IMR-90 (cell line): Measurements from ENCODE around the gene KCNF1. TPM values are rescaled to one million over a fixed set of nuclear protein-coding genes. Genes with fewer than 3 reads are reported as not detected.
A peak's percentile ranks its signal among the peaks of the same experiment; 100 is the strongest.

Experiments
- ATAC-seq: fragments of 200-7000 bp; cut with Tn5 transposase; 2 replicates; pipeline ENCODE4 v1.9.1; 2020; ENCODE audit warnings: low read depth, mild to moderate bottlenecking, moderate library complexity
- BruUV-seq: library from RNA; stranded (reverse); fragments of 400-500 nt; replicated peaks from 2 replicates; lab custom pipeline; 2021; lab: Mats Ljungman, UMichigan
- CTCF ChIA-PET: fragments of 300-600 bp; formaldehyde crosslinking; extraction: SDS; loops from one replicate; lab custom pipeline; 2021; ENCODE audit warnings: antibody characterized with exemption; lab: Yijun Ruan, JAX
- POLR2A ChIA-PET: fragments of 300-600 bp; sonication (Branson Sonifier 250); formaldehyde crosslinking; loops from one replicate; lab custom pipeline; 2022; ENCODE audit warnings: antibody characterized with exemption; ENCODE audit not compliant: unreplicated experiment; lab: Charles Lee
- DNase-seq: peaks from one replicate; pipeline ENCODE4 v3.0.0; 2013
- H2AFZ ChIP-seq: replicated peaks from 2 replicates; pipeline ENCODE3; 2013; ENCODE audit warnings: low read length, mild to moderate bottlenecking; ENCODE audit not compliant: poor library complexity
- H2AK5ac ChIP-seq: 2 replicates; pipeline ENCODE4 v1.6.1; 2013; ENCODE audit warnings: low read depth, low read length, inconsistent platforms
- H2AK9ac ChIP-seq: replicated peaks from 2 replicates; pipeline ENCODE3; 2013; ENCODE audit warnings: mild to moderate bottlenecking, low read depth, low read length, moderate library complexity; ENCODE audit not compliant: poor library complexity
- H2BK120ac ChIP-seq: 2 replicates; pipeline ENCODE4 v1.6.1; 2013; ENCODE audit warnings: low read depth, low read length, inconsistent platforms
- H2BK15ac ChIP-seq: 3 replicates; pipeline ENCODE4 v1.6.1; 2013; ENCODE audit warnings: low read depth, low read length, inconsistent platforms
- H2BK20ac ChIP-seq: 2 replicates; pipeline ENCODE4 v1.6.1; 2013; ENCODE audit warnings: low read depth, mild to moderate bottlenecking, inconsistent platforms, low read length, moderate library complexity
- H2BK5ac ChIP-seq: 2 replicates; pipeline ENCODE4 v1.6.1; 2013; ENCODE audit warnings: mild to moderate bottlenecking, low read depth, low read length, inconsistent platforms; ENCODE audit not compliant: poor library complexity, severe bottlenecking
- H3K14ac ChIP-seq: replicated peaks from 2 replicates; pipeline ENCODE4 v1.6.1; 2013; ENCODE audit warnings: low read depth, low read length, inconsistent platforms
- H3K18ac ChIP-seq: 2 replicates; pipeline ENCODE4 v1.6.1; 2013; ENCODE audit warnings: low read depth, low read length, control low read depth
- H3K23ac ChIP-seq: 2 replicates; pipeline ENCODE4 v1.6.1; 2013; ENCODE audit warnings: low read depth, low read length, inconsistent platforms
- H3K27ac ChIP-seq: 2 replicates; pipeline ENCODE4 v1.5.1; 2013; ENCODE audit warnings: mild to moderate bottlenecking, control low read depth, low read length; ENCODE audit not compliant: insufficient read depth
- H3K27me3 ChIP-seq: 2 replicates; pipeline ENCODE4 v1.6.1; 2013; ENCODE audit warnings: low read length; ENCODE audit not compliant: control insufficient read depth, insufficient read depth
- H3K36me3 ChIP-seq: 2 replicates; pipeline ENCODE4 v1.6.1; 2013; ENCODE audit warnings: low read length, mixed read lengths; ENCODE audit not compliant: control insufficient read depth, insufficient read depth
- H3K4ac ChIP-seq: 2 replicates; pipeline ENCODE4 v1.6.1; 2013; ENCODE audit warnings: low read depth, low read length, inconsistent platforms
- H3K4me1 ChIP-seq: 2 replicates; pipeline ENCODE4 v1.6.1; 2013; ENCODE audit warnings: low read length, mixed read lengths; ENCODE audit not compliant: control insufficient read depth, insufficient read depth
- H3K4me2 ChIP-seq: 2 replicates; pipeline ENCODE4 v1.6.1; 2013; ENCODE audit warnings: low read depth, mild to moderate bottlenecking, control low read depth, low read length, moderate library complexity
- H3K4me3 ChIP-seq: 2 replicates; pipeline ENCODE4 v1.5.1; 2013; ENCODE audit warnings: low read depth, mild to moderate bottlenecking, control low read depth, low read length, moderate library complexity; ENCODE audit not compliant: insufficient read depth
- H3K56ac ChIP-seq: 2 replicates; pipeline ENCODE4 v1.6.1; 2013; ENCODE audit warnings: low read length, inconsistent platforms; ENCODE audit not compliant: insufficient read depth; ENCODE audit errors: extremely low read depth
- H3K79me1 ChIP-seq, 2 experiments: 2 replicates each; pipeline ENCODE4 v1.6.1; 2013; ENCODE audit warnings: low read length in 2 of 2, inconsistent platforms in 1 of 2, low read depth in 1 of 2
- H3K9ac ChIP-seq: 2 replicates; pipeline ENCODE4 v1.6.1; 2013; ENCODE audit warnings: low read depth, low read length, control low read depth
- H3K9me1 ChIP-seq: 2 replicates; pipeline ENCODE4 v1.6.1; 2013; ENCODE audit warnings: low read length, inconsistent platforms; ENCODE audit not compliant: insufficient read depth
- H3K9me3 ChIP-seq: 2 replicates; pipeline ENCODE4 v1.6.1; 2013; ENCODE audit warnings: low read length; ENCODE audit not compliant: control insufficient read depth, insufficient read depth
- H4K20me1 ChIP-seq: 2 replicates; pipeline ENCODE4 v1.6.1; 2013; ENCODE audit warnings: low read length, inconsistent platforms; ENCODE audit not compliant: insufficient read depth
- H4K5ac ChIP-seq: 2 replicates; pipeline ENCODE4 v1.6.1; 2013; ENCODE audit warnings: mild to moderate bottlenecking, low read depth, low read length, control low read depth
- H4K8ac ChIP-seq, 2 experiments: 2 replicates each; pipeline ENCODE4 v1.6.1; 2013; ENCODE audit warnings: low read depth in 2 of 2, low read length in 2 of 2, control low read depth in 1 of 2, inconsistent platforms in 1 of 2
- H4K91ac ChIP-seq: 2 replicates; pipeline ENCODE4 v1.6.1; 2013; ENCODE audit warnings: low read depth, low read length, inconsistent platforms; ENCODE audit not compliant: insufficient read depth
- CEBPB ChIP-seq: IDR thresholded peaks from 2 replicates; pipeline ENCODE4 v1.6.1; 2012; ENCODE audit warnings: low read depth, low read length, improper control_type of control experiment
- CTCF ChIP-seq: conservative IDR thresholded peaks from 2 replicates; pipeline ENCODE4 v1.5.1; 2012; ENCODE audit warnings: mild to moderate bottlenecking, low read depth, low read length, improper control_type of control experiment
- FOS ChIP-seq: fragments of 150-350 bp; IDR thresholded peaks from 2 replicates; pipeline ENCODE4 v1.6.1; 2016; ENCODE audit warnings: low read depth, low read length
- MAZ ChIP-seq: IDR thresholded peaks from 2 replicates; pipeline ENCODE4 v1.6.1; 2012; ENCODE audit warnings: low read depth, mild to moderate bottlenecking, low read length, improper control_type of control experiment, moderate library complexity, borderline replicate concordance
- MXI1 ChIP-seq: IDR thresholded peaks from 2 replicates; pipeline ENCODE4 v1.6.1; 2012; ENCODE audit warnings: low read depth, mild to moderate bottlenecking, low read length, moderate library complexity, borderline replicate concordance
- POLR2A ChIP-seq: IDR thresholded peaks from 2 replicates; pipeline ENCODE4 v1.6.1; 2012; ENCODE audit warnings: mild to moderate bottlenecking, low read depth, low read length
- WGBS, 2 experiments: methylation state at CpG; one replicate each; pipeline versions ENCODE4 v1.1.5 to v1.1.7; 2013; ENCODE audit warnings: missing lambda C conversion rate in 2 of 2; ENCODE audit not compliant: insufficient read length in 1 of 2; ENCODE audit errors: extremely low coverage in 2 of 2; 5-methylcytosine and 5-hydroxymethylcytosine counted together
- dilution Hi-C: fragments of 300-500 bp; cut with HindIII; formaldehyde crosslinking; loops from one replicate; pipeline ENCODE4 v1.14.3; 2018; ENCODE audit warnings: low sequenced_read_pairs; ENCODE audit not compliant: unreplicated experiment
- in situ Hi-C: fragments of 300-500 bp; cut with MboI; formaldehyde crosslinking; loops from 3 replicates; pipeline ENCODE4 v1.14.3; 2019; ENCODE audit warnings: low sequenced_read_pairs, inconsistent platforms, mixed read lengths
- intact Hi-C: fragments of 100-400 bp; cut with micrococcal nuclease; formaldehyde crosslinking; loops from 2 replicates; pipeline ENCODE4 v1.10.0; 2022
- polyA plus RNA-seq, 3 experiments: library from polyadenylated mRNA; depleted of rRNA; stranded (reverse); fragments of >200 nt; gene quantifications; 2 replicates each; pipeline ENCODE4 v1.2.3, GENCODE V29; 2012; ENCODE audit warnings: low replicate concordance in 1 of 3
- total RNA-seq: library from RNA; depleted of rRNA; stranded (reverse); fragments of >200 nt; gene quantifications from 2 replicates; pipeline ENCODE4 v1.2.3, GENCODE V29; 2012

KCNF1 gene
- total and polyA plus RNA-seq, 2 of the 4 experiments (the other 2 are of a cell fraction), result 0.54 to 1.4 TPM

- Histone ChIP-seq H3K36me3 (no peaks in the 10 kb centered on the region), H3K9ac (no peak overlapping the region), H3K9me1 (0 out of 2 replicates have a peak, but pooled peaks cover 4% of the 10 kb centered on the region), H2BK20ac (no peak overlapping the region), H3K18ac (no peak overlapping the region), H3K4me2 (no peak overlapping the region; the same call in 1 of the 2 replicates), H3K4ac (no peak overlapping the region), H4K20me1 (no peaks in the 10 kb centered on the region), H4K5ac (no peak overlapping the region), H3K79me1 (no peaks in the 10 kb centered on the region), H4K8ac (peak overlapping the region in 1 of 2 experiments; percentile 35; a peak in 1 of 4 replicates), H3K23ac (no peak overlapping the region), H2AK9ac (no peak overlapping the region), H2BK15ac (no peak overlapping the region), H3K14ac (no peak overlapping the region), H4K91ac (no peak overlapping the region), H2BK120ac (peak overlapping the region; percentile 13; the same call in 1 of the 2 replicates), H3K4me1 (peaks cover 5% of the 10 kb centered on the region), H3K27me3 (no peaks in the 10 kb centered on the region), H3K27ac (no peak overlapping the region), H2AK5ac (no peak overlapping the region), H3K4me3 (no peak overlapping the region), H3K56ac (no peak overlapping the region), H3K9me3 (no peaks in the 10 kb centered on the region), H2AFZ (peak overlapping the region; percentile 72), H2BK5ac (no peak overlapping the region)
- DNase-seq, result peak; percentile 51
- no TSS peak for BruUV-seq
- in situ Hi-C loops, result no loop called here
- dilution Hi-C loops, result no loop called here
- intact Hi-C loops, result no loop called here
- CTCF ChIA-PET, result no interaction called here
- TF ChIP-seq MXI1 (peak; percentile 67; the same call in 1 of the 2 replicates), MAZ (0 out of 2 replicates have a peak, but pooled peaks have one; percentile 16), CTCF (no peak), FOS (no peak), CEBPB (no peak), POLR2A (no peak)
- peak; percentile 57 for ATAC-seq
- POLR2A ChIA-PET, result no interaction called here
- WGBS, 2 experiments, result 33% methylated on average over 1 of the region's 10 CpGs; no CpG with 5 or more reads in 1 of the 2 experiments
Observed at GRCh38 chr2:10947005-10947440, 35.3 kb downstream of the KCNF1 start.
